ENCODE data around the gene FXN. TPM values are rescaled to one million over a fixed set of nuclear protein-coding genes. Genes with fewer than 3 reads are reported as not detected.

FXN gene
- total and polyA plus RNA-seq, 2 donors (not counting 1 experiment from before 2014, with no cell fraction given), result 8.8 to 9.6 TPM

DNA sequence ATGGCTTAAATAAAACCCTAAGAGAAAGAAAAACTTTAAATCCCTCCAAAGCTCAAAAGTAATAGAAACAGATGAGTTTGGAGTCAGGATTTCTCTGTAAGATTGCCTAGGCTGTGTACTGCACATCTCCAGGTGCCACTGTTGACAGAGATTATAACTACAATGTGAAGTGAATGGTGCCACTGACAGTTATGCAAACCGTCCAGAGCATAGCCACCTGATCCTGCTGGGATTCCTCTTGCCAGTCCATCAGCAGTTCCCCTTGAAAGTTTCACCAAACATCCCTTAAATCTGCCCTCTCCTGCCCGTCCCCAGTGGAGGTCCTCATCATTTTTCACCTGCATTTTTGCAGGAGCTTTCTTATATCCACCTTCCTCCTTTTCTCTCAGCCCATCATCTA lies 42.5 kb downstream of the FXN start:
- H3K4me3 ChIP-seq (ENCODE audit: control extremely low read depth in 1 of 5, extremely low read depth in 1 of 5, insufficient read depth in 1 of 5, low read depth in 2 of 5, low read length in 4 of 5), result no peak overlapping the region
- CTCF ChIA-PET, result no interaction called here
- H2AFZ ChIP-seq (ENCODE audit: insufficient read depth, low read depth, low read length, poor library complexity, severe bottlenecking), result no peak overlapping the region
- H3K9me3 ChIP-seq (ENCODE audit: control extremely low read depth in 1 of 3, control insufficient read depth in 2 of 3, insufficient read depth in 1 of 3, low read length in 2 of 3), result no peaks in the 10 kb centered on the region
- H3K9ac ChIP-seq (ENCODE audit: low read length), result no peak overlapping the region
- H3K4me1 ChIP-seq (ENCODE audit: control insufficient read depth in 2 of 2, insufficient read depth in 2 of 2, low read length in 2 of 2), result no peaks in the 10 kb centered on the region
- no peaks in the 10 kb centered on the region for H3K79me2 ChIP-seq (ENCODE audit: control insufficient read depth, insufficient read depth, low read length)
- H4K20me1 ChIP-seq (ENCODE audit: control insufficient read depth, insufficient read depth, low read length, poor library complexity, severe bottlenecking), result no peaks in the 10 kb centered on the region
- no peak overlapping the region for H3K4me3 Mint-ChIP-seq
- no peak for TF ChIP-seq EZH2 (IDR thresholded peaks at IDR 0.05; ENCODE audit: borderline replicate concordance, insufficient read depth, low read depth, low read length, poor library complexity, severe bottlenecking)
- TF ChIP-seq CTCF (IDR thresholded peaks at IDR 0.05), result no peak
- no peak overlapping the region for H3K27ac ChIP-seq (ENCODE audit: low read length in 2 of 2)
- intact Hi-C loops (cut with micrococcal nuclease), result no loop called here
- no peaks in the 10 kb centered on the region for H3K27me3 ChIP-seq (replicated peaks in 1 of 4; ENCODE audit: control extremely low read depth in 1 of 4, control insufficient read depth in 3 of 4, insufficient read depth in 4 of 4, low read length in 3 of 4)
- no peak overlapping the region for H3K4me2 ChIP-seq (replicated peaks; ENCODE audit: low read depth, low read length, poor library complexity, severe bottlenecking)
- ATAC-seq (ENCODE audit: low read depth) (no peak), DNase-seq (no peak)
- WGBS (ENCODE audit: insufficient coverage), result 50% methylated on average over 2 of the region's 2 CpGs
- no peaks in the 10 kb centered on the region for H3K36me3 ChIP-seq (replicated peaks in 1 of 2; ENCODE audit: control extremely low read depth in 1 of 2, control insufficient read depth in 1 of 2, extremely low read depth in 1 of 2, insufficient read depth in 2 of 2, low read length in 1 of 2)
- no peaks in the 10 kb centered on the region for H3K9me3 Mint-ChIP-seq (ENCODE audit: insufficient read depth)
- POLR2A ChIA-PET, result no interaction called here
- no peaks in the 10 kb centered on the region for H3K4me1 Mint-ChIP-seq
- no peak overlapping the region for H3K27ac Mint-ChIP-seq
- no peaks in the 10 kb centered on the region for H3K27me3 Mint-ChIP-seq

GRCh38 chr9:69078581-69078980 lies 43.0 kb downstream of the FXN start:
- no CpG with 5 or more reads among the region's 1 CpG for WGBS (ENCODE audit: insufficient coverage)
- H3K27me3 Mint-ChIP-seq, result no peaks in the 10 kb centered on the region
- DNase-seq (no peak), ATAC-seq (ENCODE audit: low read depth) (no peak)
- H3K36me3 ChIP-seq (replicated peaks in 1 of 2; ENCODE audit: control extremely low read depth in 1 of 2, control insufficient read depth in 1 of 2, extremely low read depth in 1 of 2, insufficient read depth in 2 of 2, low read length in 1 of 2), result no peaks in the 10 kb centered on the region
- H3K79me2 ChIP-seq (ENCODE audit: control insufficient read depth, insufficient read depth, low read length), result no peaks in the 10 kb centered on the region
- H3K9ac ChIP-seq (ENCODE audit: low read length), result no peak overlapping the region
- H2AFZ ChIP-seq (ENCODE audit: insufficient read depth, low read depth, low read length, poor library complexity, severe bottlenecking), result no peak overlapping the region
- no peaks in the 10 kb centered on the region for H3K27me3 ChIP-seq (replicated peaks in 1 of 4; ENCODE audit: control extremely low read depth in 1 of 4, control insufficient read depth in 3 of 4, insufficient read depth in 4 of 4, low read length in 3 of 4)
- H3K9me3 ChIP-seq (ENCODE audit: control extremely low read depth in 1 of 3, control insufficient read depth in 2 of 3, insufficient read depth in 1 of 3, low read length in 2 of 3), result no peaks in the 10 kb centered on the region
- ChIA-PET POLR2A (no interaction called here), CTCF (no interaction called here)
- H3K27ac ChIP-seq (ENCODE audit: low read length in 2 of 2), result no peak overlapping the region
- H3K4me1 ChIP-seq (ENCODE audit: control insufficient read depth in 2 of 2, insufficient read depth in 2 of 2, low read length in 2 of 2), result no peaks in the 10 kb centered on the region
- no peak overlapping the region for H3K27ac Mint-ChIP-seq
- TF ChIP-seq EZH2 (IDR thresholded peaks at IDR 0.05; ENCODE audit: borderline replicate concordance, insufficient read depth, low read depth, low read length, poor library complexity, severe bottlenecking) (no peak), CTCF (IDR thresholded peaks at IDR 0.05) (no peak)
- H3K9me3 Mint-ChIP-seq (ENCODE audit: insufficient read depth), result no peaks in the 10 kb centered on the region
- H3K4me3 ChIP-seq (ENCODE audit: control extremely low read depth in 1 of 5, extremely low read depth in 1 of 5, insufficient read depth in 1 of 5, low read depth in 2 of 5, low read length in 4 of 5), result no peak overlapping the region
- H3K4me3 Mint-ChIP-seq, result no peak overlapping the region
- no peaks in the 10 kb centered on the region for H3K4me1 Mint-ChIP-seq
- intact Hi-C loops (cut with micrococcal nuclease), result no loop called here
- no peaks in the 10 kb centered on the region for H4K20me1 ChIP-seq (ENCODE audit: control insufficient read depth, insufficient read depth, low read length, poor library complexity, severe bottlenecking)
- H3K4me2 ChIP-seq (replicated peaks; ENCODE audit: low read depth, low read length, poor library complexity, severe bottlenecking), result no peak overlapping the region

All from B cell (primary cell).